Measurements from ENCODE around the gene MCTP1.

GRCh38 chr5:95261437-95262175 lies 23.3 kb downstream of the MCTP1 start:
- TF ChIP-seq POLR2A (IDR thresholded peaks at IDR 0.05; ENCODE audit: low read depth) (no peak), CTCF (IDR thresholded peaks at IDR 0.05) (peak in 1 of 3 experiments; percentile 25), POLR2AphosphoS5 (IDR thresholded peaks at IDR 0.05) (no peak), EP300 (IDR thresholded peaks at IDR 0.05) (no peak)

All from esophagus muscularis mucosa (tissue), 4 donors.